Chondrocyte (in vitro differentiated cells): ENCODE results near the gene OR52E1. TPM values are rescaled to one million over a fixed set of nuclear protein-coding genes. Genes with fewer than 3 reads are reported as not detected.
"Not testable (repeated sequence)": the region's sequence is repeated elsewhere in the genome, so short reads cannot be mapped to it uniquely, and the experiment has no call there.

Source experiments
- DNase-seq: peaks from one replicate; pipeline ENCODE4 v3.0.0; 2021; ENCODE audit warnings: mixed read lengths, low spot score
- H3K27ac Mint-ChIP-seq: one replicate; pipeline ENCODE4 v1.8.0; 2021; ENCODE audit warnings: mild to moderate bottlenecking, moderate library complexity, mixed read lengths; ENCODE audit not compliant: unreplicated experiment
- H3K27me3 Mint-ChIP-seq: 2 replicates; pipeline ENCODE4 v1.8.0; 2021; ENCODE audit warnings: low read depth, mixed read lengths
- H3K36me3 Mint-ChIP-seq: 2 replicates; pipeline ENCODE4 v1.8.0; 2021; ENCODE audit warnings: low read depth, mixed read lengths
- H3K4me1 Mint-ChIP-seq: 2 replicates; pipeline ENCODE4 v1.8.0; 2021; ENCODE audit warnings: low read depth, mild to moderate bottlenecking, mixed read lengths
- H3K4me3 Mint-ChIP-seq: one replicate; pipeline ENCODE4 v1.8.0; 2021; ENCODE audit warnings: mild to moderate bottlenecking, moderate library complexity, mixed read lengths; ENCODE audit not compliant: unreplicated experiment
- H3K9me3 Mint-ChIP-seq: 2 replicates; pipeline ENCODE4 v1.8.0; 2021; ENCODE audit warnings: low read depth, mixed read lengths
- total RNA-seq: library from RNA; stranded (reverse); gene quantifications from 3 replicates; pipeline ENCODE4 v1.2.1, GENCODE V29; 2021
- TF ChIP-seq, protein P1 (sequence below): fragments of 200-600 bp; sonication (generic); IDR thresholded peaks from 2 replicates; pipeline ENCODE4 v1.5.0; 2021; ENCODE audit warnings: antibody characterized with exemption, mild to moderate bottlenecking, moderate library complexity

Gene OR52E1
- total RNA-seq, 1 donor from 2014 or later: not detected

GRCh38 chr11:5040876-5041275, 28.5 kb upstream of the OR52E1 start:
- Mint-ChIP-seq H3K27ac (no peak overlapping the region), H3K4me3 (no peak overlapping the region), H3K36me3 (no peaks in the 10 kb centered on the region), H3K9me3 (no peaks in the 10 kb centered on the region), H3K27me3 (no peaks in the 10 kb centered on the region), H3K4me1 (no peaks in the 10 kb centered on the region)
- no peak for DNase-seq
- TF ChIP-seq, protein P1, sequence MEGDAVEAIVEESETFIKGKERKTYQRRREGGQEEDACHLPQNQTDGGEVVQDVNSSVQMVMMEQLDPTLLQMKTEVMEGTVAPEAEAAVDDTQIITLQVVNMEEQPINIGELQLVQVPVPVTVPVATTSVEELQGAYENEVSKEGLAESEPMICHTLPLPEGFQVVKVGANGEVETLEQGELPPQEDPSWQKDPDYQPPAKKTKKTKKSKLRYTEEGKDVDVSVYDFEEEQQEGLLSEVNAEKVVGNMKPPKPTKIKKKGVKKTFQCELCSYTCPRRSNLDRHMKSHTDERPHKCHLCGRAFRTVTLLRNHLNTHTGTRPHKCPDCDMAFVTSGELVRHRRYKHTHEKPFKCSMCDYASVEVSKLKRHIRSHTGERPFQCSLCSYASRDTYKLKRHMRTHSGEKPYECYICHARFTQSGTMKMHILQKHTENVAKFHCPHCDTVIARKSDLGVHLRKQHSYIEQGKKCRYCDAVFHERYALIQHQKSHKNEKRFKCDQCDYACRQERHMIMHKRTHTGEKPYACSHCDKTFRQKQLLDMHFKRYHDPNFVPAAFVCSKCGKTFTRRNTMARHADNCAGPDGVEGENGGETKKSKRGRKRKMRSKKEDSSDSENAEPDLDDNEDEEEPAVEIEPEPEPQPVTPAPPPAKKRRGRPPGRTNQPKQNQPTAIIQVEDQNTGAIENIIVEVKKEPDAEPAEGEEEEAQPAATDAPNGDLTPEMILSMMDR: no peak

GRCh38 chr11:5042091-5042490, 27.3 kb upstream of the OR52E1 start:
- Mint-ChIP-seq H3K27me3 (peaks cover 3% of the 10 kb centered on the region), H3K36me3 (no peaks in the 10 kb centered on the region)

DNA sequence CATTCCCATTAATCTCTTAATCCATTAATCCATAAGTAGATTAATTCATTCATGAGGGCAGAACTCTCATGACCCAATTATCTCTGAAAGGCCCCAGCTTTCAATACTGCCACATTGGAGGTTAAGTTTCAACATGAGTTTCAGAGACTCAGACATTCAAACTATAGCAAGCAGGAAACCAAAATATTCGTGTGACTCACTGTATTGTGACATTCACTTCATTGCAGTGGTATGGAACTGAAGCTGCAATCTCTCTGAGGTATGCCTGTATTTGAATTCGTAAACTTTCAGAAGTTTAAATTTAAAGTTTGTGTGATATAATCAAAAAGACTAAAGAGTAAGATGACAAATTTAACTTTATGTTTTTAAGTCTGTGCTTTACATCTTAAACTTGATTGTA, 26.0 kb upstream of the OR52E1 start:
- H3K4me1 Mint-ChIP-seq: no peaks in the 10 kb centered on the region
- H3K27ac Mint-ChIP-seq: no peak overlapping the region
- DNase-seq: no peak
- H3K4me3 Mint-ChIP-seq: no peak overlapping the region
- no peaks in the 10 kb centered on the region for H3K36me3 Mint-ChIP-seq
- H3K27me3 Mint-ChIP-seq: peaks cover 4% of the 10 kb centered on the region
- no peaks in the 10 kb centered on the region for H3K9me3 Mint-ChIP-seq
- TF ChIP-seq, protein P1: no peak

More at GRCh38 chr11:5042091-5042490, 27.3 kb upstream of the OR52E1 start:
- H3K4me3 Mint-ChIP-seq: no peak overlapping the region
- DNase-seq: no peak
- H3K27ac Mint-ChIP-seq: no peak overlapping the region
- no peaks in the 10 kb centered on the region for H3K9me3 Mint-ChIP-seq
- TF ChIP-seq, protein P1: no peak
- H3K4me1 Mint-ChIP-seq: no peaks in the 10 kb centered on the region

GRCh38 chr11:5046226-5046625, 23.1 kb upstream of the OR52E1 start, which contains the start of gene OR52J3:
Gene OR52J3, plus strand, starts transcription at chr11:5046526. Its CDS starts 0 bp downstream, at chr11:5046526.
- DNase-seq: no peak
- TF ChIP-seq, protein P1: no peak
- no peaks in the 10 kb centered on the region for H3K36me3 Mint-ChIP-seq
- H3K27me3 Mint-ChIP-seq: peaks cover 8% of the 10 kb centered on the region
- no peaks in the 10 kb centered on the region for H3K4me1 Mint-ChIP-seq
- H3K27ac Mint-ChIP-seq: no peak within 1 kb of the TSS
- no peaks in the 10 kb centered on the region for H3K9me3 Mint-ChIP-seq
- H3K4me3 Mint-ChIP-seq: no peak within 1 kb of the TSS

GRCh38 chr11:5046754-5047330, 22.5 kb upstream of the OR52E1 start:
- Mint-ChIP-seq H3K9me3 (no peaks in the 10 kb centered on the region), H3K4me1 (no peaks in the 10 kb centered on the region), H3K27me3 (peaks cover 8% of the 10 kb centered on the region), H3K4me3 (no peak overlapping the region), H3K36me3 (no peaks in the 10 kb centered on the region), H3K27ac (no peak overlapping the region)
- TF ChIP-seq, protein P1: no peak
- no peak for DNase-seq

GRCh38 chr11:5058679-5059078, 10.7 kb upstream of the OR52E1 start:
- H3K36me3 Mint-ChIP-seq, H3K4me1 Mint-ChIP-seq, DNase-seq, H3K4me3 Mint-ChIP-seq, H3K27me3 Mint-ChIP-seq, H3K9me3 Mint-ChIP-seq, H3K27ac Mint-ChIP-seq: not testable (repeated sequence)
